GM21529 (cell line): ENCODE data around the gene PLXNC1.

ENCODE experiments used
- ATAC-seq: cut with Tn5 transposase; IDR thresholded peaks from one replicate; pipeline ENCODE4 v1.9.1; 2021; ENCODE audit not compliant: unreplicated experiment

Gene PLXNC1

DNA sequence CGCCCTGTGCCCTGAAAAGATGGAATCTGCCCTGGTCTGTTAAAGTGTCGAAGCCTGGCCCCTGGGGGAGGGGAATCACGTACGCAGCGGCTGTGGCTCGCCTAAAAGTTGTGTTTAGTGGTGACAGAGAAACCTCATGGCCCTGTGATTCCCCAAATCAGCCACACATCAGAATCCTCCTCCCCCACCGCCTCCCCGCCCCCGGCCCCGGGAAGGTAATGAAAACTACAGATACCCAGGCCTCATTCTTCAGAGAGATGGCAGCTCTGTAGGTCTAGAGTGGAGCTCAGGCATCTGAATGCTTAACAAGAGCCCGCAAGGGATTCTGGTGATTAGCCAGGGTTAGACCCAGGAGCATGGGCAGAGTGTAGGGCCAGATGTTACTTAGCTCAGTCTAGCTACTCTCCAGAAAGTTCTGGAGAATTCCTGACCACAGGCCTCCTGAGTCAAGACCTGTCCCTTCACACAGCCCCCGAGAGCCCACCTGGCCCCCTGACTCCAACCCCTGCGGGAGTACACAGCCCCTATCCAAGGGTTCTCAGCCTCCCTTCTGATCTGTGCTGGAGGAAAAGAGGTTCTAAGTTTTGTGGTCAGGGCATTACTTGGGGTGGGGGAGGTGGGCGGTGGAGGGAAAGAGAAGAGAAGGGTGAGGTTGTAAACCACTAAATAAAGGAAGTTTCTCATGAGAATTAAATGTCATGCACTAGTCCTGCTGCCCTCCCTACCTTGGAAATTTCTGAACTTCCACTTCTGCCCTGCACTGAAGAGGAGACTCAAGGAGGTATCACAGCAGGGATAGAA is 114.8 kb downstream of the PLXNC1 start:
- ATAC-seq, result peak; percentile 38

DNA sequence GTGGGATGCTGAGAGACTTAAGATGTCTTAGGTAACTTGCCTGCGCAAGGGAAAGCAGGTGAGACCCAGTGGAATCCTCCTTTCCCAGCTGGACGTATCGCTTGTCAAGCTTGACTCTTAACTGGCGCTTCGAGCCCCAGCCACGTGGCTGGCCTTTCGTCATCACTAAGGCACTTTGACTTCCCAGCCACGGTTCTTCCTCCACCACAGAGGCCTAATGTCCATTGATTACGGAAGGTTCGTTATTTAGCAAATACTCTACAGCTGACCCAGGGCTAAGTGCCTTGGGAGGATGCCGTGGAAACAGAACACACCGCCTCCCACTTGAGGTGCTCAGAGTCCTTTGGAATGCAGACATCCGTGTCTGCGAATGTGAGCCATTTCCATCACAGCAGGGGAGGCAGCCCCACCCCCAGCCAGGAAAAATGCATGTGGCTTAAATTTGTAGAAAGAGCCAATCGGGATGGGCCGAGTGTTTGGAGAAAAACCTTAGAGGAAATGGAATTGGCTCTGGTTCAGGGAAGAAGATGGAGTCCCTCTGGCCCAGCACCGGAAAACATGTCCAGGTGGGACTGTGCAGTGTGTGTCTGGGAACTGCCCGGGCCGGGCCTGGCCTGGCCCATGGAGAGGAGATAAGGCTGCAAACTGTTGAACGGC is 115.7 kb downstream of the PLXNC1 start:
- ATAC-seq, result no peak

DNA sequence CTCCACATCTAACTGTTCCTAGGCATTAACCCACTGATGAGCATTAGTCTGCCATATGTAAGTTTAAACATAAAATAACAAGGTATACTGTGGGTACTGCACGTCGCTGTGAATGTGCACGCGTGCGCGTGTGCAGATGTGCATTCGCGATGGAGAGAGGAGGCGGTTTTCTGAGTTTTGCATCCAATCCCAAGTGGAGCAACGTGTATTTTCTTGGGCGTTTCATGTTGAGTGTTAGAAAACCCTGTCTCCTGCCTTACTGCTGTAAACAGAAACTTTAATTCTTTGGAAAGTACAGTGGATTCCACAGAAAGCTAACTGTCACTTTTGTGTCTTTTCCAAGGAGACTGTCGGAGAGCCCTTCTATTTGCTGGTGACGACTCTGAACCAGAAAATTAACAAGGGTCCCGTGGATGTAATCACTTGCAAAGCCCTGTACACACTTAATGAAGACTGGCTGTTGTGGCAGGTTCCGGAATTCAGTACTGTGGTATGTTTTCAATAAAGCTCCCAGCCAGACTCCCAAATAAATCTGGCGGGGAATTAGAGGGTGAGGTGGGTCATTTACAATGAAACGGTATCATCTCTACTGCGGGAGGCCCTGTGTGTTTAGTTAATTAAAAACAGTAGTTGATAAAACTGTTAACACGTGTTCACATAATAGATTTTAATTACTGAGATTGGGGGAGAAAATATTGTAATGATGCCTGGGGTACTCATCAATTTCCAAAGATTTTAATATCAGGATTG is 116.5 kb downstream of the PLXNC1 start:
- no peak for ATAC-seq

DNA sequence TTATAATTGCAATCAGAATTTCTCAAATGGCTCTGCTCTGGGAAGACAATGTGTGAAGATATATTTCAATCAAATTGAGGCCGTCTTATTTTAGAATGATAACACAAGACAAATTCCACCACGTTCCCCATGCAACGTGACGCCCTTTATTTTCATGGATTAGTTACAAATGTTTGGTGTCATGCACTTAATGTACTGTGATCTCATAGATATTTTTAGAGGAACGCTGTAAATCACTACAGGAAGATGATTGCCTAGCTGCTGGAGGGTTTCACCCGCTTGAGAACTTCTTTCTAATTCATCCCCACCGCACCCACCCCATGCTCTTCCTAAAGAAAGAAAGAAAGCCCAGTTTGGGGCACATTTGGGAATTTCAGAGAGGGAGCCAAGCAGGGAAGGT is 117.2 kb downstream of the PLXNC1 start:
- ATAC-seq, result no peak

DNA sequence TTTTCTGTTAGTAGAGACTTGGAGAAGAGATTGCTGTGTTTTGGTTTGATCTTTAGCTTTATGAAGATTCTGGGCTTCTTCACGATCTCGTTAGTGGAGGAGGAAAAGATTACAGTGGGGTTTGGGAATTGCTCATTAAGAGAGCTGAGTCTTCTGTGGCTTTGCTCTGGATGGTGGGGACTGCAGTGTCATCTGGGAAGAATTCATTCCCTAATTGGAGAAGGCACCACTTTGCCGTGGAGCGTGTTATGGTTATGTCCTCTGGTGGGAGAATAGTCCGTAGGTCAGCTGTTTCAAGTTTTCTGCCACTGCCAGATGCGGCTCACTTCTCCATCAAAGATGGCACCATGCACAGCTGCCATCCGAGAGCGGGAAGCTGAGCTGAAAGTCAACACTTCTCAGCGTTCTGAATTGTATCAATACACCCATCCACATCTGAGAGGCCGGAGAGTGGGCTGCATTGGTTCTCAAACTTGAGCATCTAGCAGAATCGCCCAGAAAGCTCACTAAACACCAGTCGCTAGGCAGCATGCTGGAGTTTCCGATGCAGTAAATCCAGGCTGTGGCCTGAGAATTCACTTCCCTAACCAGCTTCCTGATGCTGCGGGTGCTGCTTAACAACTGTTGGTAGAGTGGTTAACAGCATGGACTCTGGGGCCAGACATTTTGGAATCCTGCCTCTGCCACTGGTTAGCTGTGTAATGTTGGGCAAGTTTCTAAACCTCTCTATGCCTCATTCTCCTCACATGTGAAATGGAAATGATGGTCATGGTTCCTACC is 117.8 kb downstream of the PLXNC1 start:
- ATAC-seq, result no peak

DNA sequence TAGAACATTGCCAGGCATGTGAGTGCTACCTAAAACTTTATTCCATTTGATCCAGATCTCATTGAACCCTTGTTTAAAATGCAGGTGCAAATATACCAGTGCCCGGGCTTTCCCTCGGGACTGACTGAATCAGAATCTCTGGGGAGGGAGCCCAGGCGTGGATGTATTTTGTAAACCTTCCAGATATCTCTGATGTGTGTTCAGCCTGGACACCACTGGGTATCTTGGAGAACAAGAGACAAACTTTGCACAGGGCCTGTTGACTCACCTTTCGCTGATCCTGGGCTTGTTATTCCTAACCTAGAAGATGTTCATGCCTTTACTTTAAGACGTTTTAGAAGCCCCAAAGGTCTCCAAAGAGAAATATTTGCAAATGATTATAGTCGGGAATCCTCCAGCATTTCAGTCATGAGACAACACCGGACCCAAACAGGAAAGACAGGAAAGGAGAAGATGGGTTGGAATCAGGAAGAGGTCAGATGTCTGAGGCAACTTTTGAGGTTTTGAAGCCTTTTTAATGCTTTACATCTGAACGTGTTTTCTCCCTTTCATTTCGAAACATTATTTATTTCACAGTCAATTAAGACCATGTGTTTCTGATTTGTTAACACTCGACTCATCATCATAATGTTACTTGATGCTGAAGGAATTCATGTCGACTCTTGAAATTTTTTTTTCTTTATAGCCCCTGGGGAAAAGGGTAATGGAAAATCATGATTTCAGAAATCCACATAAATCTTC is 118.6 kb downstream of the PLXNC1 start:
- ATAC-seq, result no peak

DNA sequence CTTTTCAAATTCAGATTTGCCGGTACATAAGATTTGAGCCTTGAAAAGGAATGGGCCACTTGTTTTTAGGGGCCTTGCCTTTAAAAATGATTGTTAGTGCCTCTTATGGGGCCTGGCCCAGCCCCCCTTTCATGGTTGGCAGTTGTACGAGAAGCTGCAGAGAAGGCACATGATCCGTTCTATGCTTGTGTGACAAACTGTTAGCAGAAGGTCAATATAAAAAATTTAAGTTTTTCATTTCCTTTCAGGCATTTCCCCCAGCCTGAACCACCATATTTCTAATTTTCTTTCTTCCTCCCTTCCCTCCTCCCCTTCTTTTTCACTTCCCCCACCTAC is 119.1 kb downstream of the PLXNC1 start:
- ATAC-seq, result no peak

DNA sequence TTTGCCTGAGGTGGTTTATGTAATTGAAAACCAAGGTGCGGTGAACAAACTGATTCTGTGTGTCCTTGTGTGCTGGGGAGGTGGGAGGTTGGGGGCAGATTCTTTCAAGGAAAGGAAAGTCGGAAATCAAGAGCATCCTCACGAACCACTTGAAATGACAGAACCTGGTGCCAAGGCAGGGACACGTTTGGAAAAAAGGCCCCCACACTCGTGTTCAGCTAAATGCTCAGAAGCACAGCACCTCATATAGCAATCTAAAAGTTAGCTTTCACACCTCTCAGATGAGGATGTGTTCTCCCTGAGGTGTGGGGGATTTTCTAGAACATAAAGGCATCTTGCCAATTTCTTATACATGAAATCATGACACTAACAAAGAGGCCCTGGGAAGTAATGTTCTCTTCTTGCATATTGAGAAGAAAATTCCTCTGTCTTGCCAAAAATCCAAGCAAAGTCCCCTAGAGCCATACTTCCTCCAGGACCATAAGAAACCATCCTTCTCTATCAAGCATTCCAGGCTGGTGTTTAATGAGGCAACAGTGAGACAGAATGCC is 119.6 kb downstream of the PLXNC1 start:
- no peak for ATAC-seq

DNA sequence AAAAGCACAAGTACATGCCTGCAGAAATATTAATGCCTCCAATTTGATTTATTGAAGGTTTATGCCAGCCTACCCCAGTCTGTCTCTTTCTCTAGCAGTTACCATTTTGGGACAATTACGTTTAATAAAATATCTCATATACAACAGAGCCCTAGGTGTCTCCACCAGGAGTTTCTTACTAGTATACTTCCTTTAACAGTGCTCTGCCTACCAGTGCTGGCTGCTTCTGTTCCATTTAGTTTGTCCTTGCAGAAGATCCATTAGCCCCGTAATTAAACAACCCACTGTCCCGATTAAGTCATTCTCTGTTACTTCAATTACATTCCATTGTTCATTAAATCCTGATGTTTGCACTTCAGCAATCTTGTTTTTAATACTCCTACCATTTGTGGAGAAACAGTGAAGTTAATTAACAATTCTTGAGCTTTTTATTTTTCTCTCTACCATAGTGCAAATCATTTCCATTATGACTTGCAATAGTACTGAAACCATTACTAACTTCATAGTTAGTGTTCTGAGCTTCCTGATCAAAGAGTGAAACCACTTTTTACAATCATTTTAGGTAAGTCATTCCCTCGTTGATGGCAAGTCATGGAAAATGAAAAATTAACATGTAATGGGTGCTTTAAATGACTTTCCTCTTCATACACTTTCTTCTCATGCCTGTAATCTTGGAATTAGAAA is 121.1 kb downstream of the PLXNC1 start:
- peak; percentile 60 for ATAC-seq

DNA sequence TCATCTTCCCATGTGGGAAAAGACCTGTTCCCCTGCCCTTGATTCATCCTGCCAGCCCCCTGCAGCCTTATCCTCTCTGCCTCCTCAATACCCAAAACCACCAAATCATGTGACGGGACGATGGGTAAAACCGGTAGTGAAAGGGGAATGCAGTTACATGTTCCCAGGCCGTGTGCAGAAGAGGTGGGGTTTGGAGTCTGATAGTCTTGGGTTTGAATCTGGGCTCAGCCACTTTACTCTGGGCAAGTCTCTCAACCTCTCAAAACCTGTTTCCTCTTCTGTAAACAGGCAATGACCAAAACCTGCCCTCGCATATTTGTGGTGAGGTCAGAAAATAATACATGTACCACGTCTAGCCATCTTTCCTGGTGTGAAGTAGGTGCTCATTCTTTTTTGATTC is 123.0 kb downstream of the PLXNC1 start:
- no peak for ATAC-seq

DNA sequence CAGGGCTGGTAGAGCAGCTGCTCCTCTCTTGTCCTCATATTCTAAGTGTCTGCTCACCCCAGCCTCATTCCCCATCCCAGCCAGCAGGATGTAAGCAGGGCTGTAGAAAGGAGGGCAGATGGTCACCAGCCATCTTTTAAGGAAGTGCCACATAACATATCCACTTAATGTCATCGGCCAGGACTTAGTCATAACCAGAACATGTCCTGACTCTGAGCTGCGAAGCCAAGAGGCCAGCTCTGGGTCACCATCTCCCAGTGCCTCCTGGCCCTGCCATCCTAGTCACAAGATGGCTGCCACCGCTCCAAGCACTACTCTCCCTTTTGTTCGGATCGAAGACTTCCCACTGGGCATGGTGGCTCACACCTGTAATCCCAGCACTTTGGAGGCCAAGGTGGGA is 123.9 kb downstream of the PLXNC1 start:
- ATAC-seq, result no peak

DNA sequence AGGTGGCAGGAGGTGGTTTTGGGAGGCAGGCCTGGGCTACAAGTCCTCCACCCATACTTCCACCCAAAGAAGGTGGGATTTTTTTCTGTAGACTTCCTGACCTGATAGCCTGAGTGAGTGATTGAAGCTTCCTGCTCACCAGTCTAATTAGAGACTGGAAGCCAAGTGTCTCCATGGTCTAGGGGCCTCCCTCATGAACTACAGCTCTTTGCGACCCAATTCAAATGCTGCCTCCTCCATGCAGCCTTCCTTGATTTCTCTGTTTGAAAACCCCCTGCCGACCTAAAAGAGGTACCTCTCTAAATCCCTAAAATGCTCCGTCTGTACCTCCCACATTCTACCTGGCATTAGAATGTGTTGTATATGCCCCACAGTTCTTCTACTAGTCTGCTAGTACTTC is 124.9 kb downstream of the PLXNC1 start:
- no peak for ATAC-seq

DNA sequence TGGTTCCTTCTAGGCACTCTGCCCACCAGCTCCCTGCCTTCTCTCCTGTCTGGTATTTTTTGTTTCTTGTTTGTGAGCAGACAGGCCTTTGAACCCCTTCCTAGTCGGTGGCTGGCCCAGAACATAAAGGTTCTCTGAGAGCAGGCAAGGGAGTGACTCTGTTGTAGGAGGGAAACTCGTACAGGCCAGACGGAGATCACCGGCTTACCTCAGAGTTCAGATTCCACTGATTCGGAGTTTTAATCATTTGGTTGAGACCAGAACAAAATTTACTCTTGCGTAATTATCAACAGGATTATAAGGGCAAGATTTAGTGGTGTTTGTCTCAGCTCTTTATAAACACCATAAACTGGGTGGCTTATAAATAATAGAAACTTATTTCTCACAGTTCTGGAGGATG is 128.3 kb downstream of the PLXNC1 start:
- ATAC-seq, result no peak

DNA sequence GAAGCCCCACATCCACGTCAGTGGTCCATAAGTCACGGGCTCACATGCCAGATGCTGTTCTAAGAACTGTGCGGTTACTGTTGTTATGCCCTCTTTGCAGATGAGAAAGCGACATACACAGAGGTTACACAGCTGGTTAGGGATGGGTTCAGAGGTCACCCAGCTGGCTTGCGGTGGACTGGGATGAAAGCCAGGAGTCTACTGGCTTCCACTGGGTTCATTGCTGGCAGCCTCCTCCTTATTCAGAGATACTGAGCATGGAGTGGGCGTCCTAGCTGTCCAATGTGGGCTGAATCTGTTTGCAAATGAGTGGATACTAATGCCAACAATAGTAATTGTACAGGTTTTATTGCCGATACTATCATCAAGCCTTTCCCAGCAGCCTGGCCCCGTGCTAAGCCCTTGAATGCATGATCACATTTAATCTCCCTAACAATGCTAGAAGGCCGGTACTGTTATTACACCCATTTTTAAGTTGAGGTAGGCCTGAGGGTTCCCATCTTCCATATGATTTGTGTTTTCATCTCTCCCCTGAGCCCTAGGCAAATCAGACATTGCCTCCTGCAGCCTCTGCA is 129.1 kb downstream of the PLXNC1 start:
- no peak for ATAC-seq

DNA sequence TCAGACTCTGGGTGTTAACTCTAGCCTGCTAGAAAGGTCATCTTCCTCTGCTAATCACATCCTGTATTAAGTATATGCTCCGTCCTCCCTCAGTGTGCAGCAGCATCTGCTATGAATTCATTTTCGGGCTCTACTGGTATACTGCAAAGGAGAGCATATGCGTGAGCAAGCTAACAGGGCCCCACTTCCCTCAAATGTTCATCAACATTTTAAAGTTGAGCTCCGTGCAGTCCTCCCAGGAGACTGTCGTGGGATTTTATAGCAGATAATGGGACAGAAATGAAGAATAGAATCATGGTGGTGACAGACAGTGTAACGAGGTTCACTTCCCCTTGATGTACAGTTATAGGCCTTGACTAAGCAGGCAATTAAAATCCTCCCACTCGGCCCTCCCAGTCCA is 131.7 kb downstream of the PLXNC1 start:
- no peak for ATAC-seq

DNA sequence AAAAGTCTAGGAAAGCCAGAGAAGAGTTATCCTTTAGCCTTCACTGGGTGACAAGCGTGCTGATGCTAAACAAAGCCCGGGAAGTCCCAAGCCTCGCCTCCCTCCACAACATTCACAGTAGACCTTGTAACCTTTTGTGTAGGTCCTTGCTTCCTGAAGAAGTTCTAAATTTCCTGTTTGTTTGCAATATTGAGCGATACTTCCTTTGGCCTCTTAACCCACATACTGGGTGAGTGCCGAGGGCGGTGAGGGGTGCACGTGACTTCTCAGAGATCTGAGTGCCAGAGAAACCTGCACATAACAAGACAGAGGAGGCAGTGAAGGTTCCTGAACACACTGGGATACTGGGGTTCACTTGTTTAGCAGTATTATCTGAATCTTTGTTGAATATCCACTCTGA is 134.3 kb downstream of the PLXNC1 start:
- no peak for ATAC-seq

DNA sequence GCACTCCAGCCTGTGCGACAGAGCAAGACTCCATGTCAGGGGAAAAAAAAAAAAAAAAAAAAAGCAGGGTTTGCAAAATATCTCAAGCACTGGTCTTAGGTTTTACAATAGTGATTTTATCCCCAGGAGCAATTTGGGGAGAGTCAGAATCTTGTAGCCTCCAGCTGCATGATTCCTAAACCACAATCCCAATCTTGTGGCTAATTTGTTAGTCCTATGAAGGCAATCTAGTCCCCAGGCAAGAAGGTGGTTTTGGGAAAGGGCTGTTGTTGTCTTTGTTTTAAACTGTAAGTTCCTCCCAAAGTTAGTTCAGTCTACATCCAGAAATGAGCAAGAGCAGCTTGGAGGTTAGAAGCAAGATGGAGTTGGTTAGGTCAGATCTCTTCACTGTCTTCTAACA is 135.7 kb downstream of the PLXNC1 start:
- ATAC-seq, result no peak

DNA sequence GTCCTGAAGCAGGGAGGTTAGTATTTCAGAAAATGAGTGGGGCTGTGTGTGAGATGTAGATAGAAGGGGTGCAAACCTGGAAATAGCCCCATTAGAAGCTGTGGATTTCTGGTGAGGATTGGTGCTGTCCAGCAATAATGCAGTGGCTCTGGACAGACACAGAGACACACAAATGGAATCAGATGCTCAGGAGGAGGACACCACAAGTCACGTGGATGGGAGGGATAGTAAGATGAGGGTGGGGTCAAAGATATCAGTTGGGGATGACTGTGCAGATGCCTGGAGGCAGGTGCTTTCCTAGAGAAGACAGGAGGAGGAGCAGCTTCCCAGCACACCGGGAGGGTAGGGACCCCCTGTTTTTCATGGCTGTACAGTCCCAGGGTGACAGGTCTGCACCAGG is 136.5 kb downstream of the PLXNC1 start:
- no peak for ATAC-seq

DNA sequence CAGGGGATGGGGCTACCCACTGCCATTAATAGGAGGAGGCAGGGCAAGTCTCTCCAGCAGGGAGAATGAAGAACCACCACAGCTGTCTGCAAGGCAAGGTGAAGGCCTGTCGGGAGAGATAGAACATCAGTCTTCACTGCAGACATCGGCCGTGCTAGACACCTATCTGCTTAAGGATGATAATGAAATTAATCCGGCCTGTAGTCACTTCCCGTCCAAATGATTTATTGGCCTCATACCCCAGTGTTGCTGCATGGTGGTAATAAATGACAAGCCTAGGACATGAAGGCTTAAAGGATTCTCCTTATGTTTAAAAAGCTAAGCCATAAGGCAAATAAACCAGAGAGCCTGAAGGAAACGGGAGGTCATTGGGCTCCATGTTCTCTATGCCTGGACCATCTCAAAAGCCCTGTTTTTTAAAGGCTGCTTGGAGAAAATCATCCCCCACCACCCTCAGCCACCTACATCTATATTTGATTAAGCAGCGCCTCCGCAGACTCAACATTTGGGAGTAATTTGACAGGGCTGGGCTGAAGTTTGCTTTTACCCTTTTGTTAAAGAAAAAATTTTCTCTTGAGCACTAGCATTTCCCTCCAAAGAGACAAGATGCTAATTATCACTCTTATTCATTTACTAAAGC is 137.7 kb downstream of the PLXNC1 start:
- no peak for ATAC-seq
